ENCODE results near the gene LTO1.

Gene LTO1

GRCh38 chr11:69718912-69719311, 43.8 kb upstream of the LTO1 start:
- Histone ChIP-seq H3K4me3 (replicated peaks; ENCODE audit: insufficient read depth, low read length) (no peak overlapping the region), H3K27ac (replicated peaks) (no peak overlapping the region), H3K27me3 (ENCODE audit: insufficient read depth, poor library complexity, severe bottlenecking) (peaks cover 24% of the 10 kb centered on the region)
- DNase-seq (ENCODE audit: low read depth in 1 of 2, low spot score in 1 of 2): no peak
- TF ChIP-seq SPI1 (IDR thresholded peaks at IDR 0.05; ENCODE audit: borderline replicate concordance, low read depth): no peak
- TF ChIP-seq GABPA (IDR thresholded peaks at IDR 0.05; ENCODE audit: low read depth): no peak
- TF ChIP-seq POLR2AphosphoS5 (IDR thresholded peaks at IDR 0.05; ENCODE audit: low read depth): no peak
- no peak for TF ChIP-seq CTCF (IDR thresholded peaks at IDR 0.05; ENCODE audit: insufficient read depth, low read length)
- peak; percentile 15 for TF ChIP-seq REST (IDR thresholded peaks at IDR 0.05; ENCODE audit: insufficient replicate concordance, low read depth)

DNA sequence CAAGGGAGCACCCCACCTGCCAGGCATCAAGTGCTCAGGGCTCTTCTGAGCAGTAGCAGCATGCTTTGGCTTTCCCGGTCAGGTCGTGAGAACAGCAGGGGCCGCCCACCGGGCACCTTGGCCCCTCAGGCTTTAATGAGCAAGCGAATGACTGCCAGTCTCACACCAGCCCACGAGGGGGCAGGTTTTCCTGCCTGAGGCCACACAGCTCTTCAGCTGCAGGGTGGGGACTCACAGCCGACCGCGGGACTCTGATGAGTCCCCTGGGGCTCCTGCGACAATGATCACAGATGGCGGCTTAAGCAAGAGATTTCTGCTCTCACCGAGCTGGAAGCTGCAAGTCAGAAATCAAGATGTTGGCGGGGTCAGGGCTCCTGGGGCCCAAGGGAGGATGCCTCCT, 43.0 kb upstream of the LTO1 start:
- TF ChIP-seq CTCF (IDR thresholded peaks at IDR 0.05; ENCODE audit: insufficient read depth, low read length): no peak
- no peak for TF ChIP-seq POLR2AphosphoS5 (IDR thresholded peaks at IDR 0.05; ENCODE audit: low read depth)
- TF ChIP-seq REST (IDR thresholded peaks at IDR 0.05; ENCODE audit: insufficient replicate concordance, low read depth): no peak
- TF ChIP-seq GABPA (IDR thresholded peaks at IDR 0.05; ENCODE audit: low read depth): no peak
- Histone ChIP-seq H3K27ac (replicated peaks) (no peak overlapping the region), H3K27me3 (ENCODE audit: insufficient read depth, poor library complexity, severe bottlenecking) (peaks cover 24% of the 10 kb centered on the region), H3K4me3 (replicated peaks; ENCODE audit: insufficient read depth, low read length) (no peak overlapping the region)
- peak in 1 of 2 experiments; percentile 29 for DNase-seq (ENCODE audit: low read depth in 1 of 2, low spot score in 1 of 2)

GRCh38 chr11:69716891-69717747, 42.0 kb upstream of the LTO1 start:
- DNase-seq (ENCODE audit: low read depth in 1 of 2, low spot score in 1 of 2): no peak
- TF ChIP-seq SPI1 (IDR thresholded peaks at IDR 0.05; ENCODE audit: borderline replicate concordance, low read depth) (no peak), REST (IDR thresholded peaks at IDR 0.05; ENCODE audit: insufficient replicate concordance, low read depth) (no peak), GABPA (IDR thresholded peaks at IDR 0.05; ENCODE audit: low read depth) (no peak), POLR2AphosphoS5 (IDR thresholded peaks at IDR 0.05; ENCODE audit: low read depth) (no peak), CTCF (IDR thresholded peaks at IDR 0.05; ENCODE audit: insufficient read depth, low read length) (no peak)
- Histone ChIP-seq H3K27ac (replicated peaks) (no peak overlapping the region), H3K4me3 (replicated peaks; ENCODE audit: insufficient read depth, low read length) (no peak overlapping the region), H3K27me3 (ENCODE audit: insufficient read depth, poor library complexity, severe bottlenecking) (peaks cover 21% of the 10 kb centered on the region)

Data from HL-60 (cell line).